ENCODE data around the gene FOXO3. TPM values are rescaled to one million over a fixed set of nuclear protein-coding genes. Genes with fewer than 3 reads are reported as not detected.

FOXO3 gene
- total and polyA plus RNA-seq, 2 experiments from 2014 or later, result 20.2 to 20.8 TPM

GRCh38 chr6:108579328-108579721, 18.6 kb downstream of the FOXO3 start:
- Histone ChIP-seq H3K4me3 (no peak overlapping the region), H3K36me3 (no peaks in the 10 kb centered on the region), H3K4me1 (ENCODE audit: low read depth) (peaks cover 52% of the 10 kb centered on the region), H3K9me3 (ENCODE audit: low read depth) (no peaks in the 10 kb centered on the region), H3K27me3 (no peaks in the 10 kb centered on the region), H3K27ac (no peak overlapping the region)
- no peak for DNase-seq (ENCODE audit: low read depth in 1 of 2, low spot score in 1 of 2)
- no peak for TF ChIP-seq CTCF (IDR thresholded peaks at IDR 0.05; ENCODE audit: low read depth, low read length)

DNA sequence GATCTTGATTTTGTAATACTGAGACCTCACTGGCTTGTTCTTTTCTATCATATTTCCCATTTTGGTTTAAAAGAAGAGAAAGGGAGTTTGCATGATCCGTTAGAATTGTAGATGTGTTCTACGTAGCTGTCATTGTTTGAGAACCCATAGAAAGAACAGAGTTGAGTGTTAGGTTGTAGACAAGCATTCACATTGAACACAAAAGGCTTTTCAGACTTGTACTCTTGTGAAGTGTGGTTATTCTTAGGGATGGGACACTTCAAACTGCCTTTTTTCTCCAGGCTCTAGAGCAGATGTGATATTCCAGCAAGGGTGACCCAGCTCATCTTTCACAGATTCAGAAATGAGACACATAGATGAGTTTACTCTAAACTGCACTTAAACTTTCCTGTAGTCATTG, 19.9 kb downstream of the FOXO3 start:
- Histone ChIP-seq H3K27ac (peak overlapping the region; percentile 15), H3K9me3 (ENCODE audit: low read depth) (no peaks in the 10 kb centered on the region), H3K36me3 (no peaks in the 10 kb centered on the region), H3K4me1 (ENCODE audit: low read depth) (peaks cover 45% of the 10 kb centered on the region), H3K4me3 (no peak overlapping the region), H3K27me3 (no peaks in the 10 kb centered on the region)
- no peak for DNase-seq (ENCODE audit: low read depth in 1 of 2, low spot score in 1 of 2)
- no peak for TF ChIP-seq CTCF (IDR thresholded peaks at IDR 0.05; ENCODE audit: low read depth, low read length)

- Histone ChIP-seq H3K27ac (peak overlapping the region; percentile 15), H3K4me3 (no peak overlapping the region), H3K36me3 (no peaks in the 10 kb centered on the region), H3K9me3 (ENCODE audit: low read depth) (no peaks in the 10 kb centered on the region), H3K27me3 (no peaks in the 10 kb centered on the region), H3K4me1 (ENCODE audit: low read depth) (peaks cover 45% of the 10 kb centered on the region)
- TF ChIP-seq CTCF (IDR thresholded peaks at IDR 0.05; ENCODE audit: low read depth, low read length), result no peak
- peak in 1 of 2 donors; percentile 97 for DNase-seq (ENCODE audit: low read depth in 1 of 2, low spot score in 1 of 2)
Observed at GRCh38 chr6:108581237-108581931, 20.7 kb downstream of the FOXO3 start.

GRCh38 chr6:108581932-108582475, 21.3 kb downstream of the FOXO3 start:
- Histone ChIP-seq H3K27me3 (no peaks in the 10 kb centered on the region), H3K4me1 (ENCODE audit: low read depth) (peaks cover 42% of the 10 kb centered on the region), H3K4me3 (no peak overlapping the region), H3K36me3 (no peaks in the 10 kb centered on the region), H3K9me3 (ENCODE audit: low read depth) (no peaks in the 10 kb centered on the region), H3K27ac (no peak overlapping the region)
- TF ChIP-seq CTCF (IDR thresholded peaks at IDR 0.05; ENCODE audit: low read depth, low read length), result no peak
- DNase-seq (ENCODE audit: low read depth in 1 of 2, low spot score in 1 of 2), result no peak

DNA sequence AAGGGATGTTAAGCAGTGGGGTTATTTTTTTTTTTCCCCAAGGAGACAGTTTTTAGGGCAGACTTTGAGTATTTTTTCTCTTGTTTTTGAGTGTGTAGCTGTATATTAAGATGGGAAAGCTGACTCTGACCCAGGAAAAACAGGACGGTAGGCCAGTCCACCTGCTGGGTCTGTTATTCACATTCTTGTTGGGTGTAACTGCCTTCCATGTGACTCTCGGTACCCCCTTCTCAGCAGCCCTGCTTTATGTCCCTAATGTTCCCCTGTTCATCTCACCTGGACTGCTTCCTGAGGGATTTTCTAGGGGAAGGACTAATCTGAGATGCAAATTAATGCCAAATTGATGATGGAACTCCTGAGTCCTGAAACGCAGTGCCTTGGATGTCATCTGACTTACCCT, 21.9 kb downstream of the FOXO3 start:
- Histone ChIP-seq H3K4me1 (ENCODE audit: low read depth) (peaks cover 47% of the 10 kb centered on the region), H3K27me3 (no peaks in the 10 kb centered on the region), H3K4me3 (no peak overlapping the region), H3K36me3 (no peaks in the 10 kb centered on the region), H3K27ac (no peak overlapping the region), H3K9me3 (ENCODE audit: low read depth) (no peaks in the 10 kb centered on the region)
- DNase-seq (ENCODE audit: low read depth in 1 of 2, low spot score in 1 of 2), result no peak
- no peak for TF ChIP-seq CTCF (IDR thresholded peaks at IDR 0.05; ENCODE audit: low read depth, low read length)

Data from cardiac muscle cell (in vitro differentiated cells and primary cell).